Measurements from ENCODE around the gene KCMF1. TPM values are rescaled to one million over a fixed set of nuclear protein-coding genes. Genes with fewer than 3 reads are reported as not detected.
"Not testable (repeated sequence)": the region's sequence is repeated elsewhere in the genome, so short reads cannot be mapped to it uniquely, and the experiment has no call there.

The KCMF1 gene
- total RNA-seq (2014; rRNA removed; shearing (Covaris generic); ENCODE audit: low replicate concordance), result 48.5 and 90.5 TPM in 2 replicates

GRCh38 chr2:84970868-84971509, at the start of gene KCMF1:
KCMF1 (plus strand) TSS chr2:84971161; CDS start chr2:84971452, 291 bp downstream.
- peak; percentile 86 for DNase-seq
- H3K4me3 ChIP-seq, result peak within 1 kb of the TSS; percentile 89
- H3K27me3 ChIP-seq, result no peaks in the 10 kb centered on the region
- peaks cover 57% of the 10 kb centered on the region for H3K36me3 ChIP-seq
- no peaks in the 10 kb centered on the region for H3K9me3 ChIP-seq

GRCh38 chr2:84923009-84923408, 48.0 kb upstream of the KCMF1 start:
- H3K4me3 ChIP-seq, result no peak overlapping the region
- no peaks in the 10 kb centered on the region for H3K36me3 ChIP-seq
- no peaks in the 10 kb centered on the region for H3K27me3 ChIP-seq
- H3K9me3 ChIP-seq, result no peaks in the 10 kb centered on the region
- no peak for DNase-seq

- Histone ChIP-seq H3K27me3 (no peaks in the 10 kb centered on the region), H3K9me3 (no peaks in the 10 kb centered on the region), H3K4me3 (peak overlapping the region; percentile 16; the same call in 1 of the 2 replicates), H3K36me3 (no peaks in the 10 kb centered on the region)
- peak; percentile 67 for DNase-seq
Observed at GRCh38 chr2:84924173-84925106, 46.5 kb upstream of the KCMF1 start.

GRCh38 chr2:84925336-84925723, 45.6 kb upstream of the KCMF1 start:
- Histone ChIP-seq H3K4me3 (no peak overlapping the region), H3K36me3 (no peaks in the 10 kb centered on the region), H3K9me3 (no peaks in the 10 kb centered on the region), H3K27me3 (no peaks in the 10 kb centered on the region)
- DNase-seq, result peak; percentile 25

- peak; percentile 83 for DNase-seq
- Histone ChIP-seq H3K4me3 (peak overlapping the region; percentile 15; the same call in 1 of the 2 replicates), H3K36me3 (no peaks in the 10 kb centered on the region), H3K9me3 (no peaks in the 10 kb centered on the region), H3K27me3 (no peaks in the 10 kb centered on the region)
Observed at GRCh38 chr2:84925724-84926376, 45.1 kb upstream of the KCMF1 start.

GRCh38 chr2:84927275-84927627, 43.7 kb upstream of the KCMF1 start:
- H3K4me3 ChIP-seq, result no peak overlapping the region
- no peaks in the 10 kb centered on the region for H3K36me3 ChIP-seq

GRCh38 chr2:84931384-84931821, 39.6 kb upstream of the KCMF1 start:
- Histone ChIP-seq H3K36me3 (no peaks in the 10 kb centered on the region), H3K27me3 (no peaks in the 10 kb centered on the region), H3K4me3 (no peak overlapping the region), H3K9me3 (no peaks in the 10 kb centered on the region)
- DNase-seq, result no peak

More at GRCh38 chr2:84927275-84927627, 43.7 kb upstream of the KCMF1 start:
- no peak for DNase-seq
- no peaks in the 10 kb centered on the region for H3K27me3 ChIP-seq
- H3K9me3 ChIP-seq, result no peaks in the 10 kb centered on the region

GRCh38 chr2:84938194-84938879, 32.6 kb upstream of the KCMF1 start:
- Histone ChIP-seq H3K36me3 (no peaks in the 10 kb centered on the region), H3K27me3 (no peaks in the 10 kb centered on the region), H3K4me3 (no peak overlapping the region), H3K9me3 (no peaks in the 10 kb centered on the region)
- no peak for DNase-seq

GRCh38 chr2:84939426-84940087, 31.4 kb upstream of the KCMF1 start:
- Histone ChIP-seq H3K4me3 (no peak overlapping the region), H3K36me3 (no peaks in the 10 kb centered on the region; the same call in 1 of the 2 replicates), H3K9me3 (no peaks in the 10 kb centered on the region), H3K27me3 (no peaks in the 10 kb centered on the region)
- no peak for DNase-seq

GRCh38 chr2:84940088-84940470, 30.9 kb upstream of the KCMF1 start:
- Histone ChIP-seq H3K4me3 (no peak overlapping the region), H3K27me3 (no peaks in the 10 kb centered on the region), H3K9me3 (no peaks in the 10 kb centered on the region), H3K36me3 (no peaks in the 10 kb centered on the region; the same call in 1 of the 2 replicates)
- DNase-seq, result no peak

GRCh38 chr2:84940831-84941412, 30.0 kb upstream of the KCMF1 start:
- no peaks in the 10 kb centered on the region for H3K9me3 ChIP-seq
- H3K27me3 ChIP-seq, result no peaks in the 10 kb centered on the region
- no peak overlapping the region for H3K4me3 ChIP-seq
- no peak for DNase-seq
- no peaks in the 10 kb centered on the region; the same call in 1 of the 2 replicates for H3K36me3 ChIP-seq

- Histone ChIP-seq H3K4me3 (no peak overlapping the region), H3K9me3 (no peaks in the 10 kb centered on the region), H3K27me3 (no peaks in the 10 kb centered on the region), H3K36me3 (no peaks in the 10 kb centered on the region; the same call in 1 of the 2 replicates)
- DNase-seq, result no peak
Observed at GRCh38 chr2:84942166-84942565, 28.8 kb upstream of the KCMF1 start.

- Histone ChIP-seq H3K36me3 (no peaks in the 10 kb centered on the region; the same call in 1 of the 2 replicates), H3K9me3 (no peaks in the 10 kb centered on the region), H3K4me3 (no peak overlapping the region), H3K27me3 (no peaks in the 10 kb centered on the region)
- no peak for DNase-seq
Observed at GRCh38 chr2:84942964-84943421, 28.0 kb upstream of the KCMF1 start.

GRCh38 chr2:84944295-84944909, 26.6 kb upstream of the KCMF1 start:
- Histone ChIP-seq H3K9me3 (no peaks in the 10 kb centered on the region), H3K4me3 (no peak overlapping the region), H3K27me3 (no peaks in the 10 kb centered on the region), H3K36me3 (no peaks in the 10 kb centered on the region; the same call in 1 of the 2 replicates)
- no peak for DNase-seq

- not testable (repeated sequence) for H3K36me3 ChIP-seq, H3K27me3 ChIP-seq, H3K9me3 ChIP-seq, DNase-seq, H3K4me3 ChIP-seq
Observed at GRCh38 chr2:84945838-84946203, 25.1 kb upstream of the KCMF1 start.

All from MG63 (cell line).